Activated CD8-positive, alpha-beta memory T cell treated with anti-CD3 and anti-CD28 coated beads for 24 hours (primary cell): ENCODE measurements around the gene ERCC5.

Experiments
- DNase-seq: peaks from one replicate; pipeline ENCODE4 v3.0.0-alpha.2; 2020

Gene ERCC5

DNA sequence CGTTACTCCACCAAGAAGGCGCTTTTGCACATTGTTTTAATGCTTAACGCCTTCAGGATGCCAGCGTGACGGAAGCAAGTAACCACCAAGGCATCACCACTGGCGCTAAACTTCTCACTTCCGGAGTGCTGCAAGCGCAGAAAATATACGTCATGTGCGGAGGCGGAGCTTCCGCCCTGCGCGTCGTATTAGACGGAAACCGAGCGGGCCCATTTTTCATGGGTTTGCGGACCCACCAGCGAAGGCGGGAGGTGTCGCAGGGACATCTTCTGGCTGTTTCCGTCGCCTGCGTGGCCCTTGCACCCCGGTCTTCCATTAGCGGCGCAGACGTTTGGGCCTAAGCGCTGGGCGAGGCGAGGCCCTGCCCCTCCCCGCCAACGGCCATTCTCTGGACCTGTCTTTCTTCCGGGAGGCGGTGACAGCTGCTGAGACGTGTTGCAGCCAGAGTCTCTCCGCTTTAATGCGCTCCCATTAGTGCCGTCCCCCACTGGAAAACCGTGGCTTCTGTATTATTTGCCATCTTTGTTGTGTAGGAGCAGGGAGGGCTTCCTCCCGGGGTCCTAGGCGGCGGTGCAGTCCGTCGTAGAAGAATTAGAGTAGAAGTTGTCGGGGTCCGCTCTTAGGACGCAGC lies at the start of gene ERCC5:
Gene ERCC5, plus strand, starts transcription at position 403 of the 631 bp plus-strand sequence. CDS start 235 bp downstream, outside the sequence.
- peak; percentile 98 for DNase-seq

DNA sequence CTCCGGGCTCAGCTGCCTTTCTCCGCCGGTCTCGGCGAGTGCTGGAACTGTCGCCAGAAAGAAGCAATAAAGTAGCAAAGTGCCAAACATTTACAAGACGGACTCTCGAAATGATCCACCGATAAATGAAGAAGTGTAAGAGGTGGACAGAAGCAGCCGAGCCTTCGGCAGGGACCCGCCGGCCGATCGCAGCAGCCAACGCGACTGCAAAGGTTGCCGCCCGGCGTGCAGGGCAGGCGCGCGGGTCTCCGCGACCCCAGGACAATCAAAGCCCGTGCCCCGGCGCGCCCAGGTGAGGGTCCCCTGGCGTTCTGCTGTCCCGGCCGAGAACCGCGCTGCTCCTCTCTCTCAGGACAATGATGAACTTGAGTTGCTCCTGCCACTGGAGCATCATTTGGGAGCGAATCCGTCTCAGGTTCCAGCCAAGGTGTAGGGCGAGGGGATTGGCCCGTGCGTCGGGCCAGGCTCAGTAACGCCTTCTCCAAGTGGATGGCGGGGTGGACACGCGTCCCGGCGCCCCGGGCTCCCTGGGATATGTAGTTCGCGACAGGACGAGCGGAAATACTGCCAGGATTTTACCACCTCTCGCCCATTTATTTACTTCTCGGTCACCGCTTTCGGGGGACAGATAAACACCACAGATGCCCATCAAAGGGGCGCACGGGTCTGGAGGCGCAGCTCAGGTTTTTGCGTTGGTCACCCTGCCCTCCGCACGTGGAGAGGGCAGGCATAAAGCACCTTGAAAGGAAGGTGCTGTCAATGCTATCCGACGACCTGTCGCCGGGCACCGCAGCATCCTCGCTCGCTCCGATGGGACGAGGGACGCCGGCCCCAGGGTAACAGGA lies 47.0 kb upstream of the ERCC5 start, which contains the start of the genes BIVM and POGLUT2:
Gene BIVM, plus strand, starts transcription at position 539 of the 845 bp plus-strand sequence. CDS start 8,149 bp downstream, outside the sequence.
Gene POGLUT2, minus strand, starts transcription at position 396 of the 845 bp plus-strand sequence. Its CDS starts 306 bp downstream, at position 90.
- DNase-seq, result peak; percentile 87

DNA sequence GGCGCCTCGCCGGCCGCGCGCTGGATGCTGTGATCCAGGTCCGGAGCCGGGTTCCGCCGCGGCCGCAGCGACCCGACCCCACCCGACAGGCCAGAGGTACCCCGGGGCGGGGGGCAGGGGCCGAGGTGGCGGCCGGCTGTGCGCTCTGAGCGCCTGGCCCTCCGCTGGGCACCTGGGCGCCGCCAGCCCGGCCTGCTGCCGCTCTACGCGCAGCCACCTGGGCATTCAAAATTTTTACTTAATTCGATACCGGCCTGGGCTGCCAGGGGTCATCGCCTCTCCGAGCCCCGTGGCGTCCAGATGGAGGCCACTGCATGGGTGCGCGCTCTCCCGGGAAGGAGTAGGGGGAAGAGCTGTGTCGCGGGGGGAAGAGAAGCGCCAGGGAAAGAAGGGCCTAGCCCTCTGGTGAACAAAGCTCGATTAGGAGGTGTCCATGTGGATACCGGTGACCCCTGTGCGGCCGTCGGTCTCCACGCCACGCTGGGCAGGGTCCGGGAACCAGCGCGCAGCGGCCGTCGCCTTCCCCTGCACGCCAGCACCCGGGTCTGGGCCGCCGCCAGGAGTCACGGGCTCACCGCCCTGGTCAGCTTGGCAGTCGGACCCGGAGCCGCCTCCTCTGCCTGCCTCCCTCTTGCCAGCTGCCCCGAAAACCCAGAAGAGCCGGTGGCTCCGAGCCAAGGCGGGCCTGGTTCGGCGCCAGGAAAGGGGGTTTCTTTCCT lies 46.2 kb upstream of the ERCC5 start:
- no peak for DNase-seq

DNA sequence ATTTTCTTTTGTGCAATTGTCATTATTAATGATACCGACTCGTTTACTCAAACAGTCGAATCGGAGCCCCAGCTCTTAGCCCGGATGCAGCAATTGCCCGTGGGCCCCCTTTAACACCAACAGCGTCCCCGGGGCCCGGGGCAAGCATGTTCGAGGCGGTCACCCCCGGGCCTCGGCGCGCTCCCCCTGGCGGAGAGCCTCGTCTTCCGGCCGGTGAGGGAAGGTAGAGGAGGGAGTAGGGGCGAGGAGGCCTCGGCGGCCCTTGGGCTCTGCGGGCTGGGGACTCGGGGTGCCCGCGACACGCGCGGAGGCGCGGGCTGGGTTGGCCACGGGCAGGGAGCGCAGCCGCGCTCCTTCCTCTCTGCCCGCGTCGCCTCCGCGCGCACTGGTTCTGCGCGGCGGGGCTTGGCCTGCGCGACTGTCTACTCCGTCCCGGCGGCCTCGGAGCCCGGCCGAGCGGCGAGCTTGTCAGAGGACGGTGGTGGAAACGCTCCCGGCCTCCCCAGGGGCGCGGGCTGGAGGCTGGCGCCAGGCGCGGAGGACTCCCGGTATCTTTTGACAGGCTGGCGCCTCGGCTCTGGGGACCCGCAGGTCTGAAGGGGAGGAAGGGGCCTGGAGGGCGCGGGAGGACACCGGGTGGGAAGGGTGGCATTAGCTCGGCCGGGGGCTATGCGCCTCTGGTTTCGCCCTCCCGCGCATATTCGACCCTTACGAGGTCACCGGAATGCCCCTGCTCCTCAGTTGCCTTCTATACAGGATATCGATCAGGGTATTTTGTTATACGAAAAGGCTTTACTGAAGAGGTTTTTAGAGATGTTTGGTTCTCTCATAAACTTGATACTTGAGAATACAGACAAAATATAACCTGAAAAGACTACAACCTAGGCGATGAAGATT lies 45.4 kb upstream of the ERCC5 start:
- DNase-seq, result peak; percentile 96

DNA sequence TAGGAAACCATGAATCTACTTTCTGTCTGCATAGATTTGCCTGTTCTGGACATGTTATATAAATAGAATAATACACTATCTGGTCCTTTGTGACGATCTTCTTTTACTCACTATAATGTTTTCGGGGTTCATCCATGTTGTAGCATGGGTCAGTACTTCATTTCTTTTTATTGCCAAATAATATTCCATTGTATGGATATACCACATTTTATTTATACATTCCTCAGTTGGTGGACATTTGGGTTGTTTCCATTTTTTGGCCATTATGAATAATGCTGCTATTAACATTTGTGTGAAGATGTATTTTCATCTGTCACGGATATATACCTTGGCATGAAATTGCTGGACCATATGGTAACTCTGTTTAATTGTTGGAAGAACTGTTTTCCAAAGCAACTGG lies 40.2 kb upstream of the ERCC5 start:
- DNase-seq, result no peak

DNA sequence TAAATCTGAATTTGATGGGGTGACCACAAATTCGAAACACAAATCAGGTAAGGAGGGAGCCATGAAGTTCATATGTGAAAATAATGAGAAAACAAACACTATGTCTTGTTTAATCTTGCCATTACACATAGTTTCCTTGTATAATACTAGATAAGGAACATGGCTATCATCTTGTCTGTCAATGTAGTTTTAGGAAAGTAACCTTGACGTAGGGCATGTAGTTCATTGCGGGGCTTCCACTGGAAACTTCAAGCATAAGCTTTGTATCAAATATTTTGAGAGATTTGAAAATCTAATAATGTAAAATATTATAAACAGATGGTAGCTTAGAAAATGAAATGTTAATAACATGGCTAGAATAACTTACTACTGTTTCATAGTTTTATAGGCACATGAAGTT lies 38.1 kb upstream of the ERCC5 start:
- DNase-seq, result no peak

DNA sequence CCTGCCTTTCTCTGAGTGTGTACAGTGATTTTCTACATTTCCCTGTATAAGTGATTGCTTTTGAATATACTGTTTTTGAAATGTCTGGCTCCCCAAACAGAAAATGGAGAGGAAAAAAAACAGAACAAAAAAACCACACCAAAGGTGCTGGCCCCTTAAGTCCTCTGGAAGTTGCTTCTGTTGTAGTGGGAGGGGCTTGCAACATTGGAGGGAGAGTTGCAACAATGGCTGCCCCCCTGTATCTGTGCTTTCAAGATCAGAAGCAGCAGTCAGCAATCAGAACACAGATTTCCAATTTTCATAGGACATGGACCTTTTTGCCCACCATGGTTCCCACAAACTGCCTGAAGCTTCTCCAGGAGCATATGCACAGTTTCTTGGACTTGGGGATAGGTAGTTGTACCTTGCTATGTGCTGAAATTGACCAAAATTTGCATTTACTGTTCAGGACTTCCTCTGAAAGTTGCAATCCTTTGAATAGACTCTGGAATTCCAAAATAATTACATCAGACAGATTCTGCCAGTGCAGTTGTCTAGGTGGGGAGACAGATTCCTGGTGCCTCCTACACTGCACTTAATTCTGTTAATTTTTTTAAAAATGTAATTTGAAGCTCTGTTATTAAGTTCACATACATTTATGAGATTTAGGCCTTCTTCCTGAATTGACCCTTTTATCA lies 33.1 kb upstream of the ERCC5 start:
- DNase-seq, result no peak

DNA sequence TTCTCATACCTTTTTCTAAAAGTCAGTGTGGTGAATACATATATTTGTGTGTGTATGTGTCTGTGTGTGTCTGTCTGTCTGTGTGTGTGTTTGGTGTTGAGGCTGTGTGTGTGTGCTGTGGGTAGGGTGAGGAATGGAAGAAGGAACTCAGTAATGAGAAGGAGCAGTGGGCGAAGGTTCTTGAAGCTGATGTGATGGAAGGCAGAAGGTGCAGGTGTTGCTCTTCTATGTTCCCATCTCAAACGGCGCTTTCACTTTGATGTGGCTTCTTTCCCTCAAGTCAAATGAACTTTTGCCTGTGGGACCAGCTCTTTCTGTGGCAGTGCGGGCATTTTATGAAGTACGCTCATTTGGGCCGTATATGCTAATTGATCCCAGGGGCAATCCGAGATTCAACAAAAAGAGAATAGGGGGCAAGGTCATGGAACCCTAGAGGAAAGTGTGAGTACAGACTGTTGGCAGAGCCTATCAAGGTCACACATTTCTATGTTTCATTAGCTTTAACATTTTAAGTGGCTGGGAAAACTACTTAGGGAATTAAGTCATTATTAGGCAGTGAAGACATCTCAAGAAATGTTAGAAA lies 31.7 kb upstream of the ERCC5 start:
- DNase-seq, result no peak

DNA sequence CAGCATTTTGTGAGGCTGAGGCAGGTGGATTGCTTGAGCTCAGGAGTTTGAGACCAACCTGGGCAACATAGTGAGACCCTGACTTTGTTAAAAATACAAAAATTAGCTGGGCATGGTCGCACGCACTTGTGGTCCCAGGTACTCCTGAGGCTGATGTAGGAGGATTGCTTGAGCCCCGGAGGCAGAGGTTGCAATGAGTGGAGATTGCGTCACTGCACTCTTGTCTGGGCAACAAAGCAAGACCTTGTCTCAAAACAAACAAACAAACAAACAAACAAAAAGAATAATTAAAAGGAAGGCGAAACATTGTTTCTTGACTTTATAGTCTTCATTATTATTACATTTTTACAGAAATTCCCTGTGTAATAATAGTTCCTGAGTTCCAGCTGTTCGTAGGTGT lies 31.0 kb upstream of the ERCC5 start:
- DNase-seq, result no peak

DNA sequence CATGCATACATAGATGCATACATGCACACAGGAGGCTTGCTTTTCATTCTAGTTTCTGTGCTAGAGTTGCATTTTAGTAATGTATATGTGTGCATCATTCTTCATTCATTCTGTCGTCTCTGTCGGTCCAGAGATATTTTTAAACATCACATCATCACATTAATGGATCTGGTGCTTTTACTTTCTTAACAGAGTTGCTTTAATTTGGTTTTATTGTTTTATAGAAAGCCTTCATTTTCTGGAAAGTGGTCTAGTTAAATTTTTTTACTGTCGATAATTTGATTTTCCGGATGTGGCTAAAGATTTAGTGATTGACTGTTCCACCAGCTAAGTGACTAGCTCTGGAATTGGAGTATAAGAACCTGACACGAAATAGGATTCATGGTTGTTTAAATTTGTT lies 30.0 kb upstream of the ERCC5 start:
- no peak for DNase-seq

DNA sequence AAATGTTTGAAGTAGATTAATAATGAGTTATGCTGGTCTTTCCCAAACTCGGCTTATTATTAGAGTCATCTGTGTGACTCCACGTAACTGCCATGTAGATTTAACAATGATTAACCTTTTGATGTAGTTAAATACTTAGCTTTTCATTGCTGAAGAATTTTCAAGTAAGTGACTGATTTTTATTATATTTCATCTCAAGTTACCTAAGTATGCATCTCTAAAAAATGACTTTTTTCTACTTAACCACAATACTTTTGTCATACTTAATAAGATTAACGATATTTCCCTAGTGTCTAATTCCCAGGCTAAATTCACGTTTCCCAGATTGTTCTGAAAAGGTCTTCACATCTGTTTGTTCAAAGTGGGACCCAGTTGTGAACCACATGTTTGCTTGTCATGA lies 29.1 kb upstream of the ERCC5 start:
- DNase-seq, result no peak

DNA sequence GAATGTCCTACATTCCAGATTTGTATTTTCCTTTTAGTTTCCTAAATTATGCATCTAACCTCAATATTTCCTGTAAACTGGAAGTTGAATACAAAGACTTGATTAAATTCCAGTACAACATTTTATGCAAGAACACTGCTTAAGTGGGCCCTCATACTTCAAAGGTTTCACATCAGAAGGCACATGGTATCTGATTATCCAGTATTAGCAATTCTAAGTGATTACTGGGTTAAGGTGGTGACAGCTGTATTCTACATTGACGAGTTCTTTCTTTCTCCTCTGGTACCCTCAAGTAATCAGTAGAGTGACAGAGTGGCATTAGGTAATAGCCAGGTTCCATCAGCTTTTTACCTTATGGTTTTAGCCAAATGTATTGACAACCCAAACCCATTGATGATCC lies 28.6 kb upstream of the ERCC5 start:
- no peak for DNase-seq

DNA sequence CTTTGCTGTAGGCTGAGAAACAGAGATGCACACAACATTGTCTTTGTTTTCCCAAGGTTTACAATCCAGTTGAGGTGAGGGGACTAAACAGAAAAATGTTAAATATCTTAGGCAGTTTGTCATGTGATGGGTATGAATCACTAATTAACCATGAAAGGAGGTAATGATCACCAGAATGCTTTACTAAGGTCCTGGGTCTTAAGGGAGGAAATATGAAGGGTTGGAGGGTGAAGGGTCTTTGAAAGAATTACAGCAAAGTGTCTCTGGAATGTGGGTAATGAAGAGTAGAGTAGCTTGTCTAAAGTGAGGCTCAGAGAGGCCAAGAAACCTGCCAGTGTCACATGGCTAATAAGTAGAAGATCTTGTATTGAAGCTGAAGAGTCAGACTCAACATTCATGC lies 27.9 kb upstream of the ERCC5 start:
- no peak for DNase-seq

DNA sequence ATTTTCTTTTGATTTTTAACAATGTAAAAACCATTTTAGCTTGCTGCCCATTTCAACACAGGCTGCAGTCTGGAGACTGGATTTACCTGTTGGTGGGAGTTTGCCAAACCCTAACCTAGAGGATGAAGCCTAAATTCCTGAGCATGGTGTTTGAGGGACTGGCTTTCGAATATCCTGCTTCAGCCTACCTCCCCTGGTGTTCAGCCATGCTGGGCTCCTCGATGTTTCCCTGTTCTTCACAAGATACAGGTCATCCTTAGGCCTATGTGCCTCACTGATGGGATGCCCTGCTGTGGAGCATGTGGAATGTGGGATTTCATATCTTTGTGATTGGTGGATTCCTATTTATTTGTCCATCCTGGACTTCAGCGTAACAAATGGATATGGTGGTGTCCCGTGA lies 20.4 kb upstream of the ERCC5 start:
- no peak for DNase-seq

DNA sequence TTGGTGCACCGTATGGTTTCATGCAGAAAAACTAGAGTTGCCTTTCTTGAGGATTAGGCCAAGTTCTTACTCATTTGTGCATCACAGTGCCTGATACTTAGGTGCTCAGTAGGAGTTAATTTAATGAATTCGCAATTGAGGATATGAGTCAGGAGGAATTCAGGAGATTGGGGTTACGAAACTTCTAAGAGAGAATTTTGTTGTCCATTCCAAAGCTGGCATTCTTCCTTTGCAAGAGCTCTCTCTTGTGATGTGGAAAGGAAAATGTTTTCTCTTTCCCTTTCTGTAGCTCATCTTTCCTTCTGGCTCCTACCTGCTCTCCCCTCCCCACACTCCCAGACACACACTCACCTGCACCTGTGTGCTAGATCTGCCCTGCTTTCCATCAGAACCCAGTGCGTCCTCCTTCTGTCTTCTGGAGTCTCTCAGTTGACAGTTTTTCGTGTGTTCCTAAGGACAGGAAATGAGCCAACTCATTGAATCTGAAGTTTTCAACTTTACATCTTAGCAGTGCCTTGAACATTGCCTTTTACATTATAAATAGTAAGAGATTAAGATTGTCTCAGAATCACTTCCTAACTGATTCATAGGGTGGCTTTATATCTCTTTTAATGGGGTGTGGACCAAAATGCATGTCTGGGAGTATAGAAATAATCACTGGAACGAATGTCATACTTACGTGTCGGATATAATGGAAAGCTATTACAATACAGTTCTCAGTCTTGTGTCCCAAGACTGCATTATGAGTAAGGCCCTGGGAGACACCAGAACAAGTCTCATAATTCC lies 19.7 kb upstream of the ERCC5 start:
- DNase-seq, result no peak

DNA sequence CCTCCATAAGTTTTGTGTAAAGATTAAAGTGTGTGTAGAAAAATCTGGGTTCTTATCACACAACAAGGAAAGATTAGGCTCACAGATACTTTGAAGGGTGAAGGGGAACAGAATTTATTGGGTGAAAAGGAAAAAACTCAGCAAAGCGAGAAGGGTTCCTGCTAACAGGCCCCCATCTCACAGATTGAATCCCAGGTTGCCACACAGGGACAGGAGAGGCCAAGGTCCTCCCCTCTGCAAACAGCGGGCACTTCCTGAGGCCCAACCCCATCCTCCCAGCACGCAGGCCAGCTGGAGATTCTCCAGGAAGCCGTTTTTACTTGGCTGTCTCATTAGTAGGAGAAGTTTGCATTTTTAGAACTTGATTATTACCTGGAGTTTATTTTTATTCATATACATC lies 15.2 kb upstream of the ERCC5 start:
- no peak for DNase-seq

DNA sequence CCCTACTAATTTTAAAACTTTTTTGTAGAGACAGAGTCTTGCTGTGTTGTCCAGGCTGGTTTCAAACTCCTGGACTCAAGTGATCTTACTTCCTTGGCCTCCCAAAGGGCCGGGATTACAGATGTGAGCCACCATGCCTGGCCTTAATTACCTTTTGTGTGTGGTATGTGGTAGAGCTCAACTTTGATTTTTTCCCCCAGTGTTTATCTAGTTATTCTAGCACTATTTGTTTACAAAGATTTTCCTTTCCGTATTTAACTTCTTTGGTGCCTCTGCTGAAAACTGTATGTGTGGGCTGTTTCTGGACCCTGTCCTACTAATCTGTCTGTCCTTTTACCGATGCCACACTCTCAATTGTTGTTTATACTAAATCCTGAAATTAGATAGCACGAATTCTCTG lies 9.4 kb upstream of the ERCC5 start:
- no peak for DNase-seq

DNA sequence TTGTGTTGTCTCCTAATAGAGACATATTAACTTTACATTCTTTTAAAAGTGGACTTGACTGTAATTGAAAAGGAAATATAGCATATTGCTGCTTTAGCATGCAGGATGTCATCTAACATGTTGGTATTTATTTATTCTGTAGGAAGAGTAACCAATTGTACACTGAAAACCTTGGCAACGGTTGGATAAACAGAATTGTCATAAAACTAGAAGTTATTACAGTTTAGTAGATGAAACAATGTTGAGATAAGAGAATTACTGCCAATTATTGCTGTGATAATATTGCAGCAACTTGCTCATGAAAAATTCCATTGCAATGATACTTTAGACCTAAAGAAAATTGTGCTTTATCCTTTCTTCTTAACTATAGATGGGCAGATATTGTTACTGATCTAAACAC lies 7.6 kb upstream of the ERCC5 start:
- DNase-seq, result no peak

DNA sequence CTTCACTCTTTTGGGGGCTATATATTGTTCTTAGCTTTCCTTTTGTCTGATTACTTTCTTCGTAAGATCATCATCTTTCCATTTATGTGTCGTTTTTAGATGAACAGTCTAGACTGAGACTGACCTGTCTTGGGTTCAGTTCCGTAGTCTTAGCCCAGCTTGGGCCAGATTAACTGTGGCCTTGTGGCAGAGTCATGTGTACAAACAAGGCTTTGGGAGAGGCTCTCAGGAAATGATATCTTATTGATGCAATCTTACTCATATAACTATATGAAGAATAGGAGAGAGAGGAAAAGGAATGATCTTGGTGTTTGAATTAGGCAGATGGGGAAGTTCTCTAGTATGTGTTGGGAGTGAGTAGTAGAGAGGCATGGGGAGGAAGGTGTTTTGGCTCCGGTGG lies 6.8 kb upstream of the ERCC5 start:
- no peak for DNase-seq

DNA sequence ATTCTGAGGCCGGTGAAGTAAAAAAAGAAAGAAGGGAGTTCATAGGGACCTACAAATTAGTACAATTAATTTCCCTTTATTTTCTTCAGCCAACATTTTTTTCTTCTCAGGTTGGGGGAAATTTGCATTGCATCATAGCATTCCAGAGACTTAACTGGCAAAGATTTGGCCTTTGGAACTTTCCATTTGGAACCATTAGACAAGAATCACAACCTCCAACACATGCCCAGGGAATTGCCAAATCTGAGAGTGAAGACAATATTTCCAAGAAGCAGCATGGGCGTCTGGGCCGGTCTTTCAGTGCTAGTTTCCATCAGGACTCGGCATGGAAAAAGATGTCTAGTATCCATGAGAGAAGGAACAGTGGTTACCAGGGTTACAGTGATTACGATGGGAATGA lies 6.4 kb upstream of the ERCC5 start:
- DNase-seq, result no peak

DNA sequence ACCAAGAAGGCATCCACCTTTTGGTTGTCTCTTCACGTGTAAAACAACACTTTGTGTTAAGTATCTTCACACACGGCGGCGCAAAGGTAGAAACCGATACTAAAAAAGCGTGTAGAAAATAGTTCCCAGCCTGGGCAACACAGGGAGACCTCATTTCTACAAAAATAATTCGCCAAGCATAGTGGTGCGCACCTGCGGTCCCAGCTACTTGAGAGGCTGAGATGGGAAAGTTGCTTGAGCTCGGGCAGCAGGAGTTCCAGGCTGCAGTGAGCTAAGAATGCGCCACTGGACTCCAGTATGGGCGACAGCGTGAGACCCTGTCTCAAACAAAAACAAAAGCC lies 573 bp upstream of the ERCC5 start:
- no peak for DNase-seq
